ENCODE data around the gene FSTL4.

FSTL4 gene

GRCh38 chr5:133251296-133252132 is 360.8 kb downstream of the FSTL4 start:
- DNase-seq = no peak

GRCh38 chr5:133250527-133250926 is 361.8 kb downstream of the FSTL4 start:
- DNase-seq = no peak

GRCh38 chr5:133249593-133249992 is 362.7 kb downstream of the FSTL4 start:
- DNase-seq = no peak

GRCh38 chr5:133247881-133248624 is 364.3 kb downstream of the FSTL4 start:
- DNase-seq = no peak

GRCh38 chr5:133247151-133247709 is 365.1 kb downstream of the FSTL4 start:
- DNase-seq = no peak

- no peak for DNase-seq
These were observed 365.8 kb downstream of the FSTL4 start for GRCh38 chr5:133246376-133247150.

GRCh38 chr5:133246053-133246370 is 366.3 kb downstream of the FSTL4 start:
- DNase-seq = no peak

GRCh38 chr5:133245191-133246052 is 366.9 kb downstream of the FSTL4 start:
- no peak for DNase-seq

GRCh38 chr5:133244242-133244641 is 368.1 kb downstream of the FSTL4 start:
- no peak for DNase-seq

- DNase-seq = no peak
These were observed 369.1 kb downstream of the FSTL4 start for GRCh38 chr5:133243196-133243595.

GRCh38 chr5:133242221-133242835 is 370.0 kb downstream of the FSTL4 start:
- DNase-seq = no peak

- no peak for DNase-seq
These were observed 370.9 kb downstream of the FSTL4 start for GRCh38 chr5:133241179-133242092.

GRCh38 chr5:133240425-133241091 is 371.8 kb downstream of the FSTL4 start:
- peak; percentile 36 for DNase-seq

GRCh38 chr5:133238426-133239205 is 373.7 kb downstream of the FSTL4 start:
- no peak for DNase-seq

GRCh38 chr5:133236976-133237375 is 375.4 kb downstream of the FSTL4 start:
- no peak for DNase-seq

- no peak for DNase-seq
These were observed 375.8 kb downstream of the FSTL4 start for GRCh38 chr5:133236541-133236951.

GRCh38 chr5:133235696-133236426 is 376.5 kb downstream of the FSTL4 start:
- no peak for DNase-seq

GRCh38 chr5:133234911-133235310 is 377.4 kb downstream of the FSTL4 start:
- DNase-seq = no peak

All from activated CD4-positive, CD25-positive, alpha-beta regulatory T cell treated with anti-CD3 and anti-CD28 coated beads, Interleukin-2, amount 50 U/mL, for 72 hours (primary cell).